Keratinocyte (primary cell): ENCODE data around the gene SRPK2.

ENCODE experiments used
- EZH2 ChIP-seq: IDR thresholded peaks from one replicate; pipeline ENCODE4 v1.6.1; 2012; ENCODE audit warnings: inconsistent platforms, mild to moderate bottlenecking, low read length, moderate library complexity
- TF ChIP-seq, protein P1 (sequence below), 3 experiments: IDR thresholded peaks in 1 of 3; conservative IDR thresholded peaks in 1 of 3; optimal IDR thresholded peaks in 1 of 3; 2 replicates in 2 of 3; 3 replicates in 1 of 3; pipeline versions ENCODE3 to v1.5.1; 2011; ENCODE audit warnings: low read length in 3 of 3, mild to moderate bottlenecking in 3 of 3, moderate library complexity in 2 of 3, control low read depth in 1 of 3, inconsistent platforms in 1 of 3; ENCODE audit not compliant: insufficient read depth in 2 of 3; ENCODE audit errors: extremely low read depth in 1 of 3

DNA sequence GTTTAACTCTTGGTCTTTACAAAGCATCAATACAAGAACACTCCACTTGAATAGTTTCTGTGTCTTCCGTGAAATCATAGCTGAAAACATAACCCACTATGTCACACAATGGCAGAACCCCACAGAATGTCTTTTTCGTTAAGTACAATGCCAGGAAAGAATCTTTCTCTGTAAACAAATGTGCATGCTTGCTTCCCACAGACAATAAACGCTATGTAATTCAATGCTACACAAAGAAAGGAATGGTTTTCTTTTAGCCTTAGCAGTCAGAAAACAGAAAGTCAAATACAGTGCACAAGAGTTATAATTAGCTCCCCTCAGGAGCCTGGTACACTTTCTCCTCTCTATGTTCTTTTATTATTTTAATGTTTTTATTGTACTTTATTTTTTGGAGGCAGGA is 186.1 kb downstream of the SRPK2 start:
- TF ChIP-seq, protein P1, sequence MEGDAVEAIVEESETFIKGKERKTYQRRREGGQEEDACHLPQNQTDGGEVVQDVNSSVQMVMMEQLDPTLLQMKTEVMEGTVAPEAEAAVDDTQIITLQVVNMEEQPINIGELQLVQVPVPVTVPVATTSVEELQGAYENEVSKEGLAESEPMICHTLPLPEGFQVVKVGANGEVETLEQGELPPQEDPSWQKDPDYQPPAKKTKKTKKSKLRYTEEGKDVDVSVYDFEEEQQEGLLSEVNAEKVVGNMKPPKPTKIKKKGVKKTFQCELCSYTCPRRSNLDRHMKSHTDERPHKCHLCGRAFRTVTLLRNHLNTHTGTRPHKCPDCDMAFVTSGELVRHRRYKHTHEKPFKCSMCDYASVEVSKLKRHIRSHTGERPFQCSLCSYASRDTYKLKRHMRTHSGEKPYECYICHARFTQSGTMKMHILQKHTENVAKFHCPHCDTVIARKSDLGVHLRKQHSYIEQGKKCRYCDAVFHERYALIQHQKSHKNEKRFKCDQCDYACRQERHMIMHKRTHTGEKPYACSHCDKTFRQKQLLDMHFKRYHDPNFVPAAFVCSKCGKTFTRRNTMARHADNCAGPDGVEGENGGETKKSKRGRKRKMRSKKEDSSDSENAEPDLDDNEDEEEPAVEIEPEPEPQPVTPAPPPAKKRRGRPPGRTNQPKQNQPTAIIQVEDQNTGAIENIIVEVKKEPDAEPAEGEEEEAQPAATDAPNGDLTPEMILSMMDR (optimal IDR thresholded peaks at IDR 0.05 in 1 of 3, IDR thresholded peaks at IDR 0.05 in 1 of 3, conservative IDR thresholded peaks at IDR 0.05 in 1 of 3; ENCODE audit: extremely low read depth in 1 of 3, insufficient read depth in 2 of 3, low read length in 3 of 3): no peak
- no peak for TF ChIP-seq EZH2
